B cell (primary cell): ENCODE results near the gene KSR1. TPM values are rescaled to one million over a fixed set of nuclear protein-coding genes. Genes with fewer than 3 reads are reported as not detected.
"Not testable (repeated sequence)": the region's sequence is repeated elsewhere in the genome, so short reads cannot be mapped to it uniquely, and the experiment has no call there.

Source experiments
- ATAC-seq: fragments of 200-7000 bp; cut with Tn5 transposase; one replicate; pipeline ENCODE4 v1.10.0; 2021; ENCODE audit warnings: low read depth, mild to moderate bottlenecking, moderate number of reproducible peaks, moderate library complexity
- CTCF ChIA-PET: fragments of 350-600 bp; sonication (Branson Sonifier 250); formaldehyde crosslinking; loops from one replicate; lab custom pipeline; 2021; ENCODE audit warnings: antibody characterized with exemption, inconsistent platforms; lab: Charles Lee
- POLR2A ChIA-PET: fragments of 350-600 bp; sonication (Branson Sonifier 250); formaldehyde crosslinking; loops from one replicate; lab custom pipeline; 2021; ENCODE audit warnings: antibody characterized with exemption; lab: Charles Lee
- DNase-seq: peaks from one replicate; pipeline ENCODE4 v3.0.0; 2013
- H2AFZ ChIP-seq: 2 replicates; pipeline ENCODE4 v1.6.1; 2012; ENCODE audit warnings: mild to moderate bottlenecking, low read depth, low read length; ENCODE audit not compliant: insufficient read depth, poor library complexity, severe bottlenecking
- H3K27ac ChIP-seq, 2 donors: 1 replicate in 1 of 2; 2 replicates in 1 of 2; pipeline ENCODE4 v1.5.1; 2012 to 2013; ENCODE audit warnings: low read length in 2 of 2, mild to moderate bottlenecking in 2 of 2, moderate library complexity in 1 of 2
- H3K27me3 ChIP-seq, 4 experiments: fragments of 200-600 bp in 1 of 4; sonication (generic) in 1 of 4; replicated peaks in 1 of 4; 1 replicate in 2 of 4; 2 replicates in 2 of 4; pipeline versions ENCODE4 v1.6.1 to v1.7.0; 2013 to 2016; ENCODE audit warnings: low read length in 3 of 4, mild to moderate bottlenecking in 2 of 4, mixed read lengths in 1 of 4, moderate library complexity in 1 of 4; ENCODE audit not compliant: insufficient read depth in 4 of 4, control insufficient read depth in 3 of 4; ENCODE audit errors: control extremely low read depth in 1 of 4
- H3K36me3 ChIP-seq, 2 experiments: replicated peaks in 1 of 2; 1 replicate in 1 of 2; 2 replicates in 1 of 2; pipeline versions ENCODE4 v1.6.1 to v1.7.1; 2013; ENCODE audit warnings: low read length in 1 of 2; ENCODE audit not compliant: insufficient read depth in 2 of 2, control insufficient read depth in 1 of 2; ENCODE audit errors: control extremely low read depth in 1 of 2, extremely low read depth in 1 of 2
- H3K4me1 ChIP-seq, 2 donors: fragments of 200-600 bp in 1 of 2; sonication (generic) in 1 of 2; 1 replicate in 1 of 2; 2 replicates in 1 of 2; pipeline versions ENCODE4 v1.5.1 to v1.6.1; 2013 to 2017; ENCODE audit warnings: low read length in 2 of 2; ENCODE audit not compliant: control insufficient read depth in 2 of 2, insufficient read depth in 2 of 2
- H3K4me2 ChIP-seq: replicated peaks from 2 replicates; pipeline ENCODE3; 2012; ENCODE audit warnings: mild to moderate bottlenecking, low read depth, low read length; ENCODE audit not compliant: poor library complexity, severe bottlenecking
- H3K4me3 ChIP-seq, 5 experiments: fragments of 200-600 bp in 1 of 5; sonication (generic) in 1 of 5; 1 replicate in 3 of 5; 2 replicates in 2 of 5; pipeline versions ENCODE4 v1.5.1 to v1.7.0; 2011 to 2016; ENCODE audit warnings: low read length in 4 of 5, mild to moderate bottlenecking in 4 of 5, low read depth in 2 of 5, control low read depth in 1 of 5, moderate library complexity in 1 of 5; ENCODE audit not compliant: insufficient read depth in 1 of 5; ENCODE audit errors: control extremely low read depth in 1 of 5, extremely low read depth in 1 of 5
- H3K79me2 ChIP-seq: fragments of 200-600 bp; sonication (generic); one replicate; pipeline ENCODE4 v1.6.0; 2016; ENCODE audit warnings: low read length; ENCODE audit not compliant: control insufficient read depth, insufficient read depth
- H3K9ac ChIP-seq: fragments of 200-600 bp; sonication (generic); 2 replicates; pipeline ENCODE4 v1.6.1; 2017; ENCODE audit warnings: mild to moderate bottlenecking, low read length, moderate library complexity
- H3K9me3 ChIP-seq, 3 donors: one replicate each; pipeline versions ENCODE4 v1.6.1 to v1.7.1; 2013; ENCODE audit warnings: low read length in 2 of 3; ENCODE audit not compliant: control insufficient read depth in 2 of 3, insufficient read depth in 1 of 3; ENCODE audit errors: control extremely low read depth in 1 of 3
- H4K20me1 ChIP-seq: 2 replicates; pipeline ENCODE4 v1.6.0; 2012; ENCODE audit warnings: mild to moderate bottlenecking, low read length; ENCODE audit not compliant: insufficient read depth, control insufficient read depth, poor library complexity, severe bottlenecking
- H3K27ac Mint-ChIP-seq: one replicate; pipeline ENCODE4 v1.8.0; 2021; ENCODE audit warnings: mixed read lengths
- H3K27me3 Mint-ChIP-seq: one replicate; pipeline ENCODE4 v1.8.0; 2021; ENCODE audit warnings: mixed read lengths
- H3K4me1 Mint-ChIP-seq: one replicate; pipeline ENCODE4 v1.8.0; 2021; ENCODE audit warnings: mixed read lengths
- H3K4me3 Mint-ChIP-seq: one replicate; pipeline ENCODE4 v1.8.0; 2021; ENCODE audit warnings: mixed read lengths
- H3K9me3 Mint-ChIP-seq: one replicate; pipeline ENCODE4 v1.8.0; 2022; ENCODE audit warnings: mixed read lengths; ENCODE audit not compliant: insufficient read depth
- EZH2 ChIP-seq: IDR thresholded peaks from 2 replicates; pipeline ENCODE4 v1.6.1; 2012; ENCODE audit warnings: borderline replicate concordance, low read depth, mild to moderate bottlenecking, moderate library complexity, low read length; ENCODE audit not compliant: insufficient read depth, poor library complexity, severe bottlenecking
- WGBS: methylation state at CpG from one replicate; pipeline ENCODE4 v1.1.5; 2013; ENCODE audit warnings: missing lambda C conversion rate; ENCODE audit not compliant: insufficient coverage; 5-methylcytosine and 5-hydroxymethylcytosine counted together
- intact Hi-C: fragments of 100-400 bp; cut with micrococcal nuclease; formaldehyde crosslinking; loops from one replicate; pipeline ENCODE4 v1.10.0; 2022
- polyA plus RNA-seq: library from polyadenylated mRNA; depleted of rRNA; stranded (reverse); fragments of >200 nt; gene quantifications from 2 replicates; pipeline ENCODE4 v1.2.3, GENCODE V29; 2012
- total RNA-seq, 2 donors: library from RNA; stranded (reverse); fragments of 120-200 nt in 1 of 2; gene quantifications; 1 replicate in 1 of 2; 2 replicates in 1 of 2; pipeline versions ENCODE4 v1.2.3 to v1.2.4, GENCODE V29; 2013 to 2022
- TF ChIP-seq, protein P1 (sequence below): fragments of 200-600 bp; IDR thresholded peaks from one replicate; pipeline ENCODE4 v1.8.0; 2022; ENCODE audit warnings: antibody characterized with exemption, mild to moderate bottlenecking

The KSR1 gene
- total and polyA plus RNA-seq, 2 donors (not counting 1 experiment from before 2014, with no cell fraction given), result 27.5 to 85.6 TPM

GRCh38 chr17:27631897-27632725 lies 175.9 kb downstream of the KSR1 start:
- peaks cover 0 to 4% (median 0%) of the 10 kb centered on the region in 3 donors for H3K9me3 ChIP-seq
- POLR2A ChIA-PET, result no interaction called here
- peak overlapping the region; percentile 89 for H2AFZ ChIP-seq
- H3K4me2 ChIP-seq, result peak overlapping the region; percentile 77
- Mint-ChIP-seq H3K4me1 (peaks cover 55% of the 10 kb centered on the region), H3K27me3 (no peaks in the 10 kb centered on the region), H3K4me3 (peak overlapping the region; percentile 88), H3K9me3 (no peaks in the 10 kb centered on the region), H3K27ac (peak overlapping the region; percentile 93)
- no peaks in the 10 kb centered on the region for H4K20me1 ChIP-seq
- peaks cover 0 to 1% of the 10 kb centered on the region in 2 experiments for H3K36me3 ChIP-seq
- CTCF ChIA-PET, result interaction anchor here (0.9 to 7.6 kb wide), 6 partner anchors 22 to 395 kb away, joined by 3 to 59 read pairs (median 4); no protein-coding TSS in a partner anchor
- DNase-seq (no peak), ATAC-seq (no peak)
- H3K4me3 ChIP-seq, result peak overlapping the region; percentile 53 to 98 (median 78)
- intact Hi-C loops, result no loop called here
- 13% methylated on average over 11 of the region's 11 CpGs for WGBS
- TF ChIP-seq, protein P1, sequence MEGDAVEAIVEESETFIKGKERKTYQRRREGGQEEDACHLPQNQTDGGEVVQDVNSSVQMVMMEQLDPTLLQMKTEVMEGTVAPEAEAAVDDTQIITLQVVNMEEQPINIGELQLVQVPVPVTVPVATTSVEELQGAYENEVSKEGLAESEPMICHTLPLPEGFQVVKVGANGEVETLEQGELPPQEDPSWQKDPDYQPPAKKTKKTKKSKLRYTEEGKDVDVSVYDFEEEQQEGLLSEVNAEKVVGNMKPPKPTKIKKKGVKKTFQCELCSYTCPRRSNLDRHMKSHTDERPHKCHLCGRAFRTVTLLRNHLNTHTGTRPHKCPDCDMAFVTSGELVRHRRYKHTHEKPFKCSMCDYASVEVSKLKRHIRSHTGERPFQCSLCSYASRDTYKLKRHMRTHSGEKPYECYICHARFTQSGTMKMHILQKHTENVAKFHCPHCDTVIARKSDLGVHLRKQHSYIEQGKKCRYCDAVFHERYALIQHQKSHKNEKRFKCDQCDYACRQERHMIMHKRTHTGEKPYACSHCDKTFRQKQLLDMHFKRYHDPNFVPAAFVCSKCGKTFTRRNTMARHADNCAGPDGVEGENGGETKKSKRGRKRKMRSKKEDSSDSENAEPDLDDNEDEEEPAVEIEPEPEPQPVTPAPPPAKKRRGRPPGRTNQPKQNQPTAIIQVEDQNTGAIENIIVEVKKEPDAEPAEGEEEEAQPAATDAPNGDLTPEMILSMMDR, result no peak
- TF ChIP-seq EZH2, result no peak
- peak overlapping the region; percentile 54 to 77 for H3K27ac ChIP-seq
- H3K79me2 ChIP-seq, result peaks cover 64% of the 10 kb centered on the region
- peak overlapping the region; percentile 85 for H3K9ac ChIP-seq
- H3K4me1 ChIP-seq, result peaks cover 43 to 58% of the 10 kb centered on the region in 2 donors
- no peaks in the 10 kb centered on the region for H3K27me3 ChIP-seq

GRCh38 chr17:27632766-27633165 lies 176.5 kb downstream of the KSR1 start:
- peaks cover 43 to 58% of the 10 kb centered on the region in 2 donors for H3K4me1 ChIP-seq
- intact Hi-C loops, DNase-seq, ATAC-seq, H3K27me3 Mint-ChIP-seq, H3K36me3 ChIP-seq, H3K9me3 ChIP-seq, H4K20me1 ChIP-seq, H3K27me3 ChIP-seq, POLR2A ChIA-PET, H3K9me3 Mint-ChIP-seq: not testable (repeated sequence)
- peak overlapping the region; percentile 86 for H3K27ac Mint-ChIP-seq
- peaks cover 69% of the 10 kb centered on the region for H3K79me2 ChIP-seq
- peak overlapping the region; percentile 85 for H3K9ac ChIP-seq
- WGBS, result 50% methylated on average over 2 of the region's 9 CpGs
- H3K4me1 Mint-ChIP-seq, result peaks cover 55% of the 10 kb centered on the region
- peak overlapping the region in 4 of 5 experiments; percentile 75 to 98 (median 78) for H3K4me3 ChIP-seq
- peak overlapping the region; percentile 88 for H3K4me3 Mint-ChIP-seq
- H3K27ac ChIP-seq, result peak overlapping the region in 1 of 2 donors; percentile 77
- H2AFZ ChIP-seq, result peak overlapping the region; percentile 26
- peak overlapping the region; percentile 77 for H3K4me2 ChIP-seq
- CTCF ChIA-PET, result interaction anchor here (0.9 to 7.6 kb wide), 7 partner anchors 22 to 396 kb away, joined by 3 to 59 read pairs (median 4); no protein-coding TSS in a partner anchor
